Calu3 (cell line): Measurements from ENCODE around the gene PSMD14. TPM values are rescaled to one million over a fixed set of nuclear protein-coding genes. Genes with fewer than 3 reads are reported as not detected.

Source experiments
- BruUV-seq: library from RNA; stranded (reverse); fragments of 400-500 nt; replicated peaks from 2 replicates; lab custom pipeline; 2021; lab: Mats Ljungman, UMichigan
- CTCF ChIA-PET: fragments of 300-600 bp; sonication (Branson Sonifier 250); formaldehyde crosslinking; loops from one replicate; lab custom pipeline; 2022; ENCODE audit warnings: antibody characterized with exemption; lab: Charles Lee
- DNase-seq: peaks from one replicate; pipeline ENCODE4 v3.0.0; 2022
- H3K27ac Mint-ChIP-seq: one replicate; pipeline ENCODE4 v1.8.0; 2022; ENCODE audit warnings: mixed read lengths; ENCODE audit not compliant: unreplicated experiment
- H3K27me3 Mint-ChIP-seq: one replicate; pipeline ENCODE4 v1.8.0; 2022; ENCODE audit warnings: mixed read lengths; ENCODE audit not compliant: unreplicated experiment
- H3K36me3 Mint-ChIP-seq: one replicate; pipeline ENCODE4 v1.8.0; 2022; ENCODE audit warnings: mild to moderate bottlenecking, moderate library complexity, mixed read lengths; ENCODE audit not compliant: insufficient read depth, unreplicated experiment
- H3K4me1 Mint-ChIP-seq: one replicate; pipeline ENCODE4 v1.8.0; 2022; ENCODE audit warnings: mild to moderate bottlenecking, low read depth, mixed read lengths; ENCODE audit not compliant: unreplicated experiment
- H3K4me3 Mint-ChIP-seq: one replicate; pipeline ENCODE4 v1.8.0; 2022; ENCODE audit warnings: mild to moderate bottlenecking, low read depth, moderate library complexity, mixed read lengths; ENCODE audit not compliant: unreplicated experiment
- H3K9me3 Mint-ChIP-seq: one replicate; pipeline ENCODE4 v1.8.0; 2022; ENCODE audit warnings: low read depth, mixed read lengths; ENCODE audit not compliant: unreplicated experiment
- CTCF ChIP-seq: fragments of 200-600 bp; IDR thresholded peaks from one replicate; pipeline ENCODE4 v1.8.0; 2022; ENCODE audit warnings: antibody characterized with exemption; ENCODE audit not compliant: unreplicated experiment
- intact Hi-C: fragments of 100-400 bp; cut with micrococcal nuclease; formaldehyde crosslinking; loops from one replicate; pipeline ENCODE4 v1.10.0; 2022; ENCODE audit not compliant: unreplicated experiment
- total RNA-seq: library from RNA; stranded (reverse); gene quantifications from 2 replicates; pipeline ENCODE4 v1.2.3, GENCODE V29; 2022

The PSMD14 gene
- total RNA-seq, 1 experiment from 2014 or later = 97.4 TPM

GRCh38 chr2:161367675-161368074, 59.5 kb downstream of the PSMD14 start:
- no peak overlapping the region for H3K27ac Mint-ChIP-seq
- H3K9me3 Mint-ChIP-seq = peaks cover 2% of the 10 kb centered on the region
- BruUV-seq = no TSS peak
- no peaks in the 10 kb centered on the region for H3K27me3 Mint-ChIP-seq
- peaks cover 8% of the 10 kb centered on the region for H3K36me3 Mint-ChIP-seq
- intact Hi-C loops = no loop called here
- CTCF ChIA-PET = no interaction called here
- no peak for DNase-seq
- H3K4me1 Mint-ChIP-seq = no peaks in the 10 kb centered on the region
- no peak for TF ChIP-seq CTCF
- H3K4me3 Mint-ChIP-seq = no peak overlapping the region

- TF ChIP-seq CTCF = no peak
- intact Hi-C loops = no loop called here
- CTCF ChIA-PET = interaction anchor here (0.6 kb wide), 1 partner anchor 9 kb away, joined by 4 read pairs; no protein-coding TSS in a partner anchor
- no TSS peak for BruUV-seq
- Mint-ChIP-seq H3K36me3 (no peaks in the 10 kb centered on the region), H3K4me1 (no peaks in the 10 kb centered on the region), H3K4me3 (no peak overlapping the region), H3K27ac (no peak overlapping the region), H3K9me3 (no peaks in the 10 kb centered on the region), H3K27me3 (no peaks in the 10 kb centered on the region)
- no peak for DNase-seq
Measured at GRCh38 chr2:161369311-161369710, 61.1 kb downstream of the PSMD14 start.

DNA sequence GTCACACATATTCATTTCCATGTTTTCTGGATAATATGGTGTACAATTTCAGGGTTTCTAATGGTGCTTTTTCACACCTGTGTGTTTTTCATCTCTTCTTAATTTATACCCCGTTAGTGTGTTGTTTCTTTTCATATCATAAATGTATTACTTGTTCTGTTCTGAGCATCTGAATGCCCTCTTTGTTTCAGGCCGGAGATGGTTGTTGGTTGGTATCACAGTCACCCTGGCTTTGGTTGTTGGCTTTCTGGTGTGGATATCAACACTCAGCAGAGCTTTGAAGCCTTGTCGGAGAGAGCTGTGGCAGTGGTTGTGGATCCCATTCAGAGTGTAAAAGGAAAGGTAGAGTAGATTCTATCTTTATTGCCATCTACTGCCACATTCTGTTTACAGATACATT, 62.8 kb downstream of the PSMD14 start:
- no TSS peak for BruUV-seq
- no peak for TF ChIP-seq CTCF
- Mint-ChIP-seq H3K4me1 (no peaks in the 10 kb centered on the region), H3K27ac (no peak overlapping the region), H3K36me3 (no peaks in the 10 kb centered on the region), H3K9me3 (no peaks in the 10 kb centered on the region), H3K27me3 (no peaks in the 10 kb centered on the region), H3K4me3 (no peak overlapping the region)
- CTCF ChIA-PET = no interaction called here
- no peak for DNase-seq
- intact Hi-C loops = no loop called here

DNA sequence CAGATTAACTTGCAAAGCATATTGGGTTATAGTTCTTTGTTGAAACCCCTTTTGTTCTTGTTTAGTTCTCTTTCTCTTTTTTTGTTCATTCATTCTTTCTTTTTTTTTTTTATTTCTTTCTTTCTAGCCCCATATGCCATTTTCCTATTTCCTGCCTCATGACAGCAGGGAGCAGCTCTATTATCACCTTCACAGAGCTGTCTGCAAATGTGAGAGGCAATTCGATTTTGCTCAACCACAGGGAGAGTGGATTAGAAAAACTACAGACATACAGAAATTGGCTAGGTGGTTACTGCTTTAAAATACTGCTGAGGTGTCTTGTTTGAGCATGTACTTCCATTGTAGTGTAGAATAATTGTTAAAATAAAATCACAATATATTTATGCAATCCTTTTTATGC, 63.6 kb downstream of the PSMD14 start:
- Mint-ChIP-seq H3K4me3 (no peak overlapping the region), H3K27ac (no peak overlapping the region), H3K27me3 (no peaks in the 10 kb centered on the region), H3K4me1 (no peaks in the 10 kb centered on the region), H3K36me3 (no peaks in the 10 kb centered on the region), H3K9me3 (no peaks in the 10 kb centered on the region)
- TF ChIP-seq CTCF = no peak
- no TSS peak for BruUV-seq
- intact Hi-C loops = no loop called here
- DNase-seq = no peak
- CTCF ChIA-PET = interaction anchor here (0.7 kb wide), 1 partner anchor 7 kb away, joined by 3 read pairs; no protein-coding TSS in a partner anchor
